Loucy (cell line): ENCODE results near the gene LRRC18.

Experiments used
- H2AFZ ChIP-seq: fragments of 200-600 bp; sonication (generic); 2 replicates; pipeline ENCODE4 v1.6.0; 2016; ENCODE audit warnings: antibody characterized with exemption, mild to moderate bottlenecking, low read length, moderate library complexity
- H3F3A ChIP-seq: fragments of 200-600 bp; 2 replicates; pipeline ENCODE4 v1.6.0; 2016; ENCODE audit warnings: antibody characterized with exemption, low read depth, mild to moderate bottlenecking
- H3K27me3 ChIP-seq: fragments of 200-600 bp; sonication (generic); 2 replicates; pipeline ENCODE4 v1.6.1; 2014; ENCODE audit warnings: low read length, mild to moderate bottlenecking; ENCODE audit not compliant: insufficient read depth, poor library complexity, severe bottlenecking
- H3K36me3 ChIP-seq: fragments of 200-600 bp; sonication (generic); 2 replicates; pipeline ENCODE4 v1.6.1; 2016; ENCODE audit warnings: low read length; ENCODE audit not compliant: insufficient read depth
- H3K4me1 ChIP-seq: fragments of 200-600 bp; sonication (generic); 2 replicates; pipeline ENCODE4 v1.5.1; 2014; ENCODE audit warnings: low read length, mild to moderate bottlenecking; ENCODE audit not compliant: insufficient read depth, poor library complexity, severe bottlenecking
- H3K4me2 ChIP-seq: fragments of 200-600 bp; sonication (generic); 2 replicates; pipeline ENCODE4 v1.6.0; 2014; ENCODE audit warnings: antibody characterized with exemption, low read length, low read depth, mild to moderate bottlenecking; ENCODE audit not compliant: poor library complexity, severe bottlenecking
- H3K4me3 ChIP-seq: fragments of 200-600 bp; sonication (generic); 2 replicates; pipeline ENCODE4 v1.5.1; 2014; ENCODE audit warnings: low read length, mild to moderate bottlenecking, mixed read lengths; ENCODE audit not compliant: poor library complexity, severe bottlenecking
- H3K79me2 ChIP-seq: fragments of 200-600 bp; sonication (generic); 2 replicates; pipeline ENCODE4 v1.6.1; 2014; ENCODE audit warnings: low read length; ENCODE audit not compliant: insufficient read depth
- H3K9ac ChIP-seq: fragments of 200-600 bp; sonication (generic); 2 replicates; pipeline ENCODE4 v1.6.0; 2014; ENCODE audit warnings: mild to moderate bottlenecking, low read depth, low read length, moderate library complexity; ENCODE audit not compliant: poor library complexity, severe bottlenecking
- H3K9me2 ChIP-seq: fragments of 200-600 bp; sonication (generic); replicated peaks from 2 replicates; pipeline ENCODE4 v1.6.1; 2016; ENCODE audit warnings: low read depth, low read length, mixed read lengths
- H3K9me3 ChIP-seq: fragments of 200-600 bp; sonication (generic); 2 replicates; pipeline ENCODE4 v1.6.1; 2014; ENCODE audit warnings: mild to moderate bottlenecking, antibody characterized with exemption, low read length, low read depth; ENCODE audit not compliant: insufficient read depth
- H4K20me1 ChIP-seq: fragments of 200-600 bp; sonication (generic); 2 replicates; pipeline ENCODE4 v1.6.0; 2014; ENCODE audit warnings: antibody characterized with exemption, low read length, mild to moderate bottlenecking; ENCODE audit not compliant: insufficient read depth, poor library complexity, severe bottlenecking
- EZH2phosphoT487 ChIP-seq: fragments of 200-600 bp; IDR thresholded peaks from 2 replicates; pipeline ENCODE4 v1.6.1; 2018; ENCODE audit warnings: antibody characterized with exemption, mild to moderate bottlenecking, moderate library complexity, borderline replicate concordance
- TF ChIP-seq, protein P1 (sequence below): fragments of 200-600 bp; sonication (generic); conservative IDR thresholded peaks from 2 replicates; pipeline ENCODE4 v1.5.1; 2014; ENCODE audit warnings: mild to moderate bottlenecking, antibody characterized with exemption, low read length

LRRC18 gene

DNA sequence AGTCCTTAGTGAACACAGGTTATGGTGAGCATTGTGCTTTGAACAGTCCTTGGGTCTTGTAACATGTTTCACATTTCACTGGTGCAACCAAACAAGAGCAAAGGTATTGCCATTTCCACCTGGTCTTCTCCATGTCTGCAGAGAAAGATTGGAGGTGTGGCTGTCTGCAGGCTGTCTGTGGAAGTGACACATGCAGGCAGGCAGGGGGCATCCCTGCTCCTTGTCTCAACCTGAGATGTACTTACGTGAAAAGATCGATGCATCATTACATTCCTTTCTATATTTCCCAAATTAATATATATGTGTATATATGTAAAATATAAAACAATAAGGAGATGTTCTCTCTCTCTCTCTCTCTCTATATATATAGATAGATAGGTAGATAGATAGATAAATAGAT lies 54.3 kb downstream of the LRRC18 start:
- Histone ChIP-seq H3K79me2 (no peaks in the 10 kb centered on the region), H3F3A (no peaks in the 10 kb centered on the region), H3K36me3 (no peaks in the 10 kb centered on the region), H3K4me3 (no peak overlapping the region), H3K4me1 (no peaks in the 10 kb centered on the region), H3K9me2 (no peaks in the 10 kb centered on the region), H4K20me1 (no peaks in the 10 kb centered on the region), H3K27me3 (no peaks in the 10 kb centered on the region), H2AFZ (no peak overlapping the region), H3K9me3 (no peaks in the 10 kb centered on the region), H3K4me2 (no peak overlapping the region), H3K9ac (no peak overlapping the region)
- TF ChIP-seq, protein P1, sequence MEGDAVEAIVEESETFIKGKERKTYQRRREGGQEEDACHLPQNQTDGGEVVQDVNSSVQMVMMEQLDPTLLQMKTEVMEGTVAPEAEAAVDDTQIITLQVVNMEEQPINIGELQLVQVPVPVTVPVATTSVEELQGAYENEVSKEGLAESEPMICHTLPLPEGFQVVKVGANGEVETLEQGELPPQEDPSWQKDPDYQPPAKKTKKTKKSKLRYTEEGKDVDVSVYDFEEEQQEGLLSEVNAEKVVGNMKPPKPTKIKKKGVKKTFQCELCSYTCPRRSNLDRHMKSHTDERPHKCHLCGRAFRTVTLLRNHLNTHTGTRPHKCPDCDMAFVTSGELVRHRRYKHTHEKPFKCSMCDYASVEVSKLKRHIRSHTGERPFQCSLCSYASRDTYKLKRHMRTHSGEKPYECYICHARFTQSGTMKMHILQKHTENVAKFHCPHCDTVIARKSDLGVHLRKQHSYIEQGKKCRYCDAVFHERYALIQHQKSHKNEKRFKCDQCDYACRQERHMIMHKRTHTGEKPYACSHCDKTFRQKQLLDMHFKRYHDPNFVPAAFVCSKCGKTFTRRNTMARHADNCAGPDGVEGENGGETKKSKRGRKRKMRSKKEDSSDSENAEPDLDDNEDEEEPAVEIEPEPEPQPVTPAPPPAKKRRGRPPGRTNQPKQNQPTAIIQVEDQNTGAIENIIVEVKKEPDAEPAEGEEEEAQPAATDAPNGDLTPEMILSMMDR, result peak; percentile 62
- no peak for TF ChIP-seq EZH2phosphoT487

GRCh38 chr10:48884179-48885045 lies 55.2 kb downstream of the LRRC18 start:
- no peak overlapping the region for H3K9ac ChIP-seq
- no peak overlapping the region for H2AFZ ChIP-seq
- H3K36me3 ChIP-seq, result no peaks in the 10 kb centered on the region
- TF ChIP-seq, protein P1, result no peak
- no peak for TF ChIP-seq EZH2phosphoT487
- H3K4me2 ChIP-seq, result no peak overlapping the region
- no peak overlapping the region for H3K4me3 ChIP-seq
- H4K20me1 ChIP-seq, result no peaks in the 10 kb centered on the region
- no peaks in the 10 kb centered on the region for H3K9me3 ChIP-seq
- H3K79me2 ChIP-seq, result no peaks in the 10 kb centered on the region
- no peaks in the 10 kb centered on the region for H3K9me2 ChIP-seq
- no peaks in the 10 kb centered on the region for H3F3A ChIP-seq
- no peaks in the 10 kb centered on the region for H3K4me1 ChIP-seq
- no peaks in the 10 kb centered on the region for H3K27me3 ChIP-seq

DNA sequence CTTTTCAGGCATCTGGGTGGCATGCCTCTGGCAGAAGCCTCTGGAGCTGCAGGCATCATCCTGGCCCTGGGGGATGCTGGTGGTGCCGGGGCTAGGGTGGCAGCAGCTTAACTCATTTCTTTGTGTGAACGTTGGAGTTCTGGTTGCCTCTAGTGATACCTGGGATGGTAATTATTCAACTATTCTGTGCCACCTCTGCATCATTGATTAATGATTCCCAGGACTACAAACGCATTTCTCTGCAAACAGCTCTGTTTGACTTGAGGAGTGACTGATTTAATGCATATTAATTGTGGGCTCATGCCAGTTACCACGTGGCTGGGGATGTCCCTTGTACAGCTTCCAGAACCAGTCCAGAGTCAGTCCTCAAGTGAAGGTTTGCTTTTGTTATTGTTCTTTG lies 55.9 kb downstream of the LRRC18 start:
- H3F3A ChIP-seq, result no peaks in the 10 kb centered on the region
- TF ChIP-seq EZH2phosphoT487, result no peak
- TF ChIP-seq, protein P1, result no peak
- no peaks in the 10 kb centered on the region for H3K9me3 ChIP-seq
- H3K4me3 ChIP-seq, result no peak overlapping the region
- H3K27me3 ChIP-seq, result no peaks in the 10 kb centered on the region
- H4K20me1 ChIP-seq, result no peaks in the 10 kb centered on the region
- no peaks in the 10 kb centered on the region for H3K36me3 ChIP-seq
- no peak overlapping the region for H3K9ac ChIP-seq
- no peak overlapping the region for H3K4me2 ChIP-seq
- H2AFZ ChIP-seq, result no peak overlapping the region
- no peaks in the 10 kb centered on the region for H3K9me2 ChIP-seq
- H3K4me1 ChIP-seq, result no peaks in the 10 kb centered on the region
- H3K79me2 ChIP-seq, result no peaks in the 10 kb centered on the region
